Upper lobe of left lung (tissue), 6 donors: ENCODE results near the gene EPS8L2. TPM values are rescaled to one million over a fixed set of nuclear protein-coding genes. Genes with fewer than 3 reads are reported as not detected.

Experiments
- ATAC-seq, 2 donors: fragments of 200-7000 bp; cut with Tn5 transposase; one replicate each; pipeline ENCODE4 v1.9.1; 2022; ENCODE audit warnings: mild to moderate bottlenecking in 2 of 2, moderate library complexity in 2 of 2; ENCODE audit not compliant: low FRiP score in 2 of 2
- DNase-seq, 2 donors: peaks; one replicate each; pipeline ENCODE4 v3.0.0-alpha.2; 2019 to 2020
- H3K27ac ChIP-seq, 4 donors: fragments of 200-600 bp; sonication (generic); one replicate each; pipeline ENCODE4 v1.5.1; 2016 to 2019
- H3K27me3 ChIP-seq, 4 donors: fragments of 200-600 bp; sonication (generic); one replicate each; pipeline ENCODE4 v1.5.1; 2017 to 2019
- H3K36me3 ChIP-seq, 4 donors: fragments of 200-600 bp; sonication (generic); one replicate each; pipeline ENCODE4 v1.5.1; 2016 to 2019
- H3K4me1 ChIP-seq, 4 donors: fragments of 200-600 bp; sonication (generic); one replicate each; pipeline ENCODE4 v1.5.1; 2018 to 2019
- H3K4me3 ChIP-seq, 4 donors: fragments of 200-600 bp; sonication (generic); one replicate each; pipeline ENCODE4 v1.5.1; 2017 to 2019; ENCODE audit warnings: mild to moderate bottlenecking in 2 of 4, moderate library complexity in 1 of 4
- H3K9me3 ChIP-seq, 4 donors: fragments of 200-600 bp; sonication (generic); one replicate each; pipeline ENCODE4 v1.5.1; 2018 to 2019
- CTCF ChIP-seq, 6 experiments: fragments of 450-650 bp in 4 of 6; fragments of 200-600 bp in 2 of 6; sonication (generic) in 2 of 6; IDR thresholded peaks; one replicate each; pipeline ENCODE4 v1.5.1; 2016 to 2019; ENCODE audit warnings: antibody characterized with exemption in 6 of 6
- EP300 ChIP-seq, 4 donors: sonication (generic); formaldehyde crosslinking; IDR thresholded peaks; one replicate each; pipeline ENCODE4 v1.5.1; 2017; ENCODE audit warnings: antibody characterized with exemption in 4 of 4, control low read depth in 2 of 4
- POLR2A ChIP-seq, 4 donors: fragments of 450-650 bp; IDR thresholded peaks; one replicate each; pipeline ENCODE4 v1.5.1; 2016 to 2017; ENCODE audit warnings: antibody characterized with exemption in 4 of 4, mild to moderate bottlenecking in 2 of 4
- POLR2AphosphoS5 ChIP-seq, 2 donors: sonication (generic); formaldehyde crosslinking; IDR thresholded peaks; one replicate each; pipeline ENCODE4 v1.5.1; 2017; ENCODE audit warnings: antibody characterized with exemption in 2 of 2
- WGBS, 2 donors: methylation state at CpG; one replicate each; pipeline ENCODE4 v1.1.5; 2017 to 2018; 5-methylcytosine and 5-hydroxymethylcytosine counted together
- total RNA-seq, 6 donors: library from RNA; depleted of rRNA in 4 of 6; stranded (reverse); fragments of >200 nt in 4 of 6; gene quantifications; one replicate each; pipeline versions ENCODE4 v1.1.0 to v1.2.1, GENCODE V29; 2016 to 2021
- donor health status: DM: no; HTN: no; CAD: no; lungs with moderate emphysema.
- donor health status: DM: no; HTN: yes; CAD: no; lungs with severe emphysema.

EPS8L2 gene
- total RNA-seq, 6 donors from 2014 or later, result 120 to 497 (median 199) TPM

DNA sequence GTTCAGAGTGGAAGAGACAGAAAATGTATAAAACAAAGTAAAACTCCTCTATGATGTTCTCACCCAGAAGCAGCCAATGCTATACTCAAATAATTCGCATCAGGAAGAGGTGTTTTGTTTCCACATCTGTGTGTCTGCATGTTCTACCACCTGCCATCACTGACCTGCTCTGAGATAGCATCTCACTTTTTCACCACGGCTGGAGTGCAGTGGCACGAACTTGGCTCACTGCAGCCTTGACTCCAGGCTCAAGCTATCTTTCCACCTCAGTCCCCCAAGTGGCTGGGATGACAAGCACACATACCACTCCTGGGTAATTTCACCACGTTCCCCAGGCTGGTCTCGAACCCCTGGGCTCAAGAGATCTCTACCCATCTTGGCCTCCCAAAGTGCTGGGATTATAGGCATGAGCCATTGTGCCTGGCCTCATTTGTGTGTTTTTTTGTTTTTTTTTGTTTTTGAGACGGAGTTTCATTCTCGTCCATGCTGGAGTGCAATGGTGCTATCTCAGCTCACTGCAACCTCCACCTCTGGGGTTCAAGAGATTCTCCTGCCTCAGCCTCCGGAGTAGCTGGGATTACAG is 55.6 kb downstream of the EPS8L2 start:
- no peak for TF ChIP-seq POLR2AphosphoS5 (IDR thresholded peaks at IDR 0.05)
- no peak for TF ChIP-seq EP300 (IDR thresholded peaks at IDR 0.05)
- no peak for TF ChIP-seq CTCF (IDR thresholded peaks at IDR 0.05)
- TF ChIP-seq POLR2A (IDR thresholded peaks at IDR 0.05), result no peak
- Histone ChIP-seq H3K4me1 (peaks cover 0 to 7% (median 6%) of the 10 kb centered on the region in 4 donors), H3K27ac (no peak overlapping the region), H3K36me3 (peaks cover 36 to 95% (median 82%) of the 10 kb centered on the region in 4 donors), H3K9me3 (no peaks in the 10 kb centered on the region), H3K27me3 (no peaks in the 10 kb centered on the region), H3K4me3 (no peak overlapping the region)
- WGBS, 2 donors, result 92 to 93% methylated on average over 8 of the region's 8 CpGs
- ATAC-seq (no peak), DNase-seq (no peak)

DNA sequence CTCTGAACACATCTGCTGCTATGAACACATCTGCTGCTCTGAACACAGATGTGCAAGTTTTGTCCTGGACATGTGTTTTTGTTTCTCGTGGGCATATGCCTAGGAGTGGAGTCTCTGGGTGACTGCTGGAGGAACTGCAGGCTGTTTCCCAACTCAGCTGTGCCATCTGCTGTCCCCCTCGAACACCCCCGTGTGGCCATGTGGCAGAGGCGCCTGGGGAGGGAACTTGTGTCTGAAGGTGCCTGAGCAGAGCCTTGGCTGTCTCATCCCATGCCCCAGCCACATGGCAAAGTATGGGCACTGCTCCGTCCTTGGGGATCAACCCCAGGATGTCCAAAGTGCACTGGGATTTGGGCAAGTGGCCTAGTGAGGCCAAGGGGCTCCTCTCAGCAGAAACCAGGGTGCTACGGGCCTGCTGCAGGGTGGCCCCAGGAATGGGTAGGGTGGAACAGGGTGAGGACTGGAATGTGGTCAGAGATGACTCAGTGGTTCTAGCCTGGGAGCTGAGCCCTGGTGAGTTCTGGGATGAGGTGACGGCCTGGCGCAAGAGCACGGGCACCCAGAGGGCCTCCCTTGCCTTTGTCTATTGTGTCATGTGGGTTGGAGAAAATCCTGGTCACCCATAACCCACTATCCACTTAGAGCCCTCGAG is 56.5 kb downstream of the EPS8L2 start:
- peak overlapping the region in 3 of 4 donors; percentile 32 to 35 (median 35) for H3K27ac ChIP-seq
- H3K4me3 ChIP-seq, result no peak overlapping the region
- no peaks in the 10 kb centered on the region for H3K9me3 ChIP-seq
- WGBS, 2 donors, result 44 to 50% methylated on average over 1 to 10 of the region's 10 CpGs
- DNase-seq, result peak in 1 of 2 donors; percentile 76
- TF ChIP-seq CTCF (IDR thresholded peaks at IDR 0.05), result peak in 3 of 6 experiments; percentile 21 to 37 (median 26)
- TF ChIP-seq POLR2A (IDR thresholded peaks at IDR 0.05), result no peak
- ATAC-seq, result peak; percentile 46 to 82
- peaks cover 36 to 89% (median 74%) of the 10 kb centered on the region in 4 donors for H3K36me3 ChIP-seq
- peaks cover 0 to 7% (median 6%) of the 10 kb centered on the region in 4 donors for H3K4me1 ChIP-seq
- no peaks in the 10 kb centered on the region for H3K27me3 ChIP-seq

- Histone ChIP-seq H3K36me3 (peaks cover 36 to 84% (median 71%) of the 10 kb centered on the region in 4 donors), H3K9me3 (no peaks in the 10 kb centered on the region)
- peak in 1 of 2 donors; percentile 68 for ATAC-seq
These were observed 57.0 kb downstream of the EPS8L2 start for GRCh38 chr11:763073-763463.

GRCh38 chr11:763549-764321 is 57.7 kb downstream of the EPS8L2 start:
- no peaks in the 10 kb centered on the region for H3K9me3 ChIP-seq
- peak overlapping the region in 1 of 4 donors; percentile 17 for H3K27ac ChIP-seq
- TF ChIP-seq POLR2A (IDR thresholded peaks at IDR 0.05) (no peak), POLR2AphosphoS5 (IDR thresholded peaks at IDR 0.05) (no peak), CTCF (IDR thresholded peaks at IDR 0.05) (no peak), EP300 (IDR thresholded peaks at IDR 0.05) (no peak)
- H3K4me1 ChIP-seq, result peaks cover 0 to 7% (median 6%) of the 10 kb centered on the region in 4 donors
- H3K27me3 ChIP-seq, result no peaks in the 10 kb centered on the region
- peaks cover 36 to 77% (median 66%) of the 10 kb centered on the region in 4 donors for H3K36me3 ChIP-seq
- ATAC-seq (no peak), DNase-seq (peak in 1 of 2 donors; percentile 68)
- H3K4me3 ChIP-seq, result no peak overlapping the region
- WGBS, 2 donors, result 86 to 92% methylated on average over 13 to 22 of the region's 22 CpGs

More at GRCh38 chr11:763073-763463, 57.0 kb downstream of the EPS8L2 start:
- peak; percentile 56 to 73 for DNase-seq
- no peak for TF ChIP-seq CTCF (IDR thresholded peaks at IDR 0.05)
- TF ChIP-seq POLR2AphosphoS5 (IDR thresholded peaks at IDR 0.05), result no peak
- TF ChIP-seq EP300 (IDR thresholded peaks at IDR 0.05), result no peak
- no peak for TF ChIP-seq POLR2A (IDR thresholded peaks at IDR 0.05)
- Histone ChIP-seq H3K27me3 (no peaks in the 10 kb centered on the region), H3K4me1 (peaks cover 0 to 7% (median 6%) of the 10 kb centered on the region in 4 donors), H3K27ac (peak overlapping the region in 3 of 4 donors; percentile 32 to 35 (median 35)), H3K4me3 (no peak overlapping the region)
- WGBS, 2 donors, result 69 to 81% methylated on average over 5 to 23 of the region's 24 CpGs
